ENCODE results near the gene TGM5. TPM values are rescaled to one million over a fixed set of nuclear protein-coding genes. Genes with fewer than 3 reads are reported as not detected.

TGM5 gene
- total RNA-seq, 2 experiments from 2014 or later, result 0.11 to 0.22 TPM

GRCh38 chr15:43185157-43186002, 81.3 kb downstream of the TGM5 start, which contains the start of gene CCNDBP1:
Gene CCNDBP1 (plus strand): TSS chr15:43185403. CDS start chr15:43185499, 96 bp downstream.
- Mint-ChIP-seq H3K9me3 (no peaks in the 10 kb centered on the region), H3K36me3 (ENCODE audit: low read depth) (peaks cover 13% of the 10 kb centered on the region), H3K4me3 (peak within 1 kb of the TSS; percentile 88), H3K27me3 (no peaks in the 10 kb centered on the region), H3K4me1 (ENCODE audit: low read depth) (peaks cover 28% of the 10 kb centered on the region), H3K27ac (peak within 1 kb of the TSS; percentile 93)
- TF ChIP-seq CTCF (IDR thresholded peaks at IDR 0.05), result peak; percentile 64
- CTCF ChIA-PET, result interaction anchor here (0.7 to 1.8 kb wide), 7 partner anchors 9 to 100 kb away, joined by 3 to 10 read pairs (median 4); no protein-coding TSS in a partner anchor
- DNase-seq (peak; percentile 96), ATAC-seq (peak; percentile 95)
- intact Hi-C loops (cut with micrococcal nuclease), result no loop called here
- POLR2A ChIA-PET, result interaction anchor here (0.7 to 1.3 kb wide), 3 partner anchors 11 to 63 kb away, joined by 3 to 4 read pairs (median 3); no protein-coding TSS in a partner anchor

DNA sequence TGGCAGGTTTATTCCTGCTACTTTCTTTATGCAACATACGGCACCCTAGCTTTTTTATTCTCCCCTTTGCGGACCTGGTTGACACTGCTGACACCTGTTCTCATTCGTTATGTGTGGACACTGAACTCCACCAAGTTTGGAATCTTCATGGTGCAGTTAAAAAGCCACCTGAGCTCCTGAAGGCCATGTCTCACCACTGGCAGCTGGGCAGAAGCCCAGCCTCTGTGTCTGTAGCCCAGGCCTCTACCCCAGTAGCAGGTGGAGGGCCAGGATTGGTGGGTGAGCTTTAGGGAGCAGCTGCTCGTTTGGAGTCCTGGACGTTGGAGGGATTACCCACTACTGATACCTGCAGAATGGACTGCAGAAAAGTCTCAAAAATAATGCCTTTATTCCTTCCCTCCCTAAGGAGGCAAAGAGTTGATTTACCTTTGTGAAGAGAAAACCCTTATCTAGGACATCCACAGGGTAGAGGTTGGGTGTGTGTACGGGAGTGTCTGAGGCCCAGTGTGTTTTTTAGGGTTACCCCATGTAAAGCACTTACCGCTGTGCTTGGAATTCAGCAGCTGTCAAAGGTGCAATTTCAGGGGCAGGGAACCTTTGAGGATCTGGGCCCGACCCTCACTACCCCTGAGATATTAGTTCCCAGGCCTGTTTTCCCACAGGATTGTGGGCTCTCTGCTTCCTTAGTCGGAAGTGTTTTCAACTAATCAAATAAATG, 82.2 kb downstream of the TGM5 start:
- Mint-ChIP-seq H3K9me3 (no peaks in the 10 kb centered on the region), H3K27ac (peak overlapping the region; percentile 93), H3K4me3 (peak overlapping the region; percentile 88), H3K27me3 (no peaks in the 10 kb centered on the region), H3K36me3 (ENCODE audit: low read depth) (peaks cover 12% of the 10 kb centered on the region), H3K4me1 (ENCODE audit: low read depth) (peaks cover 27% of the 10 kb centered on the region)
- ChIA-PET CTCF (interaction anchor here (0.8 to 2.6 kb wide), 6 partner anchors 9 to 81 kb away, joined by 3 to 9 read pairs (median 4); no protein-coding TSS in a partner anchor), POLR2A (interaction anchor here (0.7 to 1.0 kb wide), 2 partner anchors 12 to 109 kb away, joined by 3 to 5 read pairs; no protein-coding TSS in a partner anchor)
- ATAC-seq (no peak), DNase-seq (no peak)
- intact Hi-C loops (cut with micrococcal nuclease), result no loop called here
- no peak for TF ChIP-seq CTCF (IDR thresholded peaks at IDR 0.05)

DNA sequence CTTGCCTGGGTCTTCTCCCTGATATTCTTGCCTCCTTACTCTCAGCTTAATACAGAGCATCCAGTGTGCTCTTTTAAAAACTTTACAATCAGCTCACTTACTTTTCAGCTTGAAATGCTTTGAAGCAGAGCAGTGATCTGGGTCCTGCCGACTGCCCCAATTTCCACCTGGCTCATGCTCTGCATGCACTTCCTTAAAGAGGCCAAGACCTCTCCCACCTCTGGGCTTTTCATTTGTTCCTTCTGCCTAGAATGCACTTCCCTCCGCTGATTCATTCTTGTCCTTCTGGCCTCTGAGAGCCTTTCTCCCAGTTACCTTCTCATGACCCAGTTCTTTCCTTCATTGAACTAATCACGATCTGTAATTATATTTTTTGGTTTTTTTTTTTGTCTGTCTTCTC, 83.5 kb downstream of the TGM5 start:
- DNase-seq (no peak), ATAC-seq (no peak)
- Mint-ChIP-seq H3K36me3 (ENCODE audit: low read depth) (peaks cover 6% of the 10 kb centered on the region), H3K27me3 (no peaks in the 10 kb centered on the region), H3K4me1 (ENCODE audit: low read depth) (peaks cover 21% of the 10 kb centered on the region), H3K4me3 (no peak overlapping the region), H3K9me3 (no peaks in the 10 kb centered on the region), H3K27ac (no peak overlapping the region)
- POLR2A ChIA-PET, result interaction anchor here (1.0 to 1.4 kb wide), 3 partner anchors 12 to 49 kb away, joined by 3 to 4 read pairs (median 3); no protein-coding TSS in a partner anchor
- no peak for TF ChIP-seq CTCF (IDR thresholded peaks at IDR 0.05)
- CTCF ChIA-PET, result interaction anchor here (1.0 to 2.6 kb wide), 3 partner anchors 8 to 21 kb away, joined by 3 to 9 read pairs (median 5); no protein-coding TSS in a partner anchor
- intact Hi-C loops (cut with micrococcal nuclease), result no loop called here

Other genes starting within 250 kb of the TGM5 start
- 10 to 100 TPM; 27.3 to 29.2 TPM for gene UBR1, start 160.9 kb downstream of the TGM5 start, total RNA-seq
- 10 to 100 TPM; 10.5 to 11.6 TPM for gene TMEM62, start 133.3 kb downstream of the TGM5 start, total RNA-seq
- gene CCNDBP1, start 81.5 kb downstream of the TGM5 start, total RNA-seq, result 10 to 100 TPM; 49.2 to 54.1 TPM
- gene EPB42, start 45.9 kb downstream of the TGM5 start, total RNA-seq, result not detected
- not detected for gene TGM7, start 35.3 kb upstream of the TGM5 start, total RNA-seq
- gene LCMT2, start 63.6 kb upstream of the TGM5 start, total RNA-seq, result 1 to 10 TPM; 8.3 to 9.2 TPM
- 10 to 100 TPM; 20.9 to 23.8 TPM for gene ZSCAN29, start 104.1 kb upstream of the TGM5 start, total RNA-seq
- gene TUBGCP4, start 104.2 kb upstream of the TGM5 start, total RNA-seq, result 10 to 100 TPM; 32.9 to 33.4 TPM
- gene TP53BP1, start 226.2 kb upstream of the TGM5 start, total RNA-seq, result 10 to 100 TPM; 20.6 to 23.0 TPM